ENCODE measurements around the gene MSRB3. TPM values are rescaled to one million over a fixed set of nuclear protein-coding genes. Genes with fewer than 3 reads are reported as not detected.

Gene MSRB3
- total RNA-seq, 1 donor from 2014 or later: 61.3 TPM

GRCh38 chr12:65504417-65504816 is 225.9 kb downstream of the MSRB3 start:
- Histone ChIP-seq H3K36me3 (no peaks in the 10 kb centered on the region), H3K27me3 (no peaks in the 10 kb centered on the region), H3K9me3 (no peaks in the 10 kb centered on the region), H3K4me3 (no peak overlapping the region), H3K27ac (no peak overlapping the region), H3K4me1 (peaks cover 12% of the 10 kb centered on the region)
- TF ChIP-seq, protein P1, sequence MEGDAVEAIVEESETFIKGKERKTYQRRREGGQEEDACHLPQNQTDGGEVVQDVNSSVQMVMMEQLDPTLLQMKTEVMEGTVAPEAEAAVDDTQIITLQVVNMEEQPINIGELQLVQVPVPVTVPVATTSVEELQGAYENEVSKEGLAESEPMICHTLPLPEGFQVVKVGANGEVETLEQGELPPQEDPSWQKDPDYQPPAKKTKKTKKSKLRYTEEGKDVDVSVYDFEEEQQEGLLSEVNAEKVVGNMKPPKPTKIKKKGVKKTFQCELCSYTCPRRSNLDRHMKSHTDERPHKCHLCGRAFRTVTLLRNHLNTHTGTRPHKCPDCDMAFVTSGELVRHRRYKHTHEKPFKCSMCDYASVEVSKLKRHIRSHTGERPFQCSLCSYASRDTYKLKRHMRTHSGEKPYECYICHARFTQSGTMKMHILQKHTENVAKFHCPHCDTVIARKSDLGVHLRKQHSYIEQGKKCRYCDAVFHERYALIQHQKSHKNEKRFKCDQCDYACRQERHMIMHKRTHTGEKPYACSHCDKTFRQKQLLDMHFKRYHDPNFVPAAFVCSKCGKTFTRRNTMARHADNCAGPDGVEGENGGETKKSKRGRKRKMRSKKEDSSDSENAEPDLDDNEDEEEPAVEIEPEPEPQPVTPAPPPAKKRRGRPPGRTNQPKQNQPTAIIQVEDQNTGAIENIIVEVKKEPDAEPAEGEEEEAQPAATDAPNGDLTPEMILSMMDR (IDR thresholded peaks at IDR 0.05): no peak
- ATAC-seq: no peak
- intact Hi-C loops (cut with DNase I): no loop called here
- DNase-seq: no peak

GRCh38 chr12:65505386-65506121 is 227.1 kb downstream of the MSRB3 start:
- H3K27ac ChIP-seq: no peak overlapping the region
- H3K36me3 ChIP-seq: no peaks in the 10 kb centered on the region
- no peaks in the 10 kb centered on the region for H3K27me3 ChIP-seq
- no peaks in the 10 kb centered on the region for H3K9me3 ChIP-seq
- ATAC-seq (no peak), DNase-seq (no peak)
- no peak overlapping the region for H3K4me3 ChIP-seq
- intact Hi-C loops (cut with DNase I): no loop called here
- H3K4me1 ChIP-seq: peaks cover 8% of the 10 kb centered on the region
- TF ChIP-seq, protein P1 (IDR thresholded peaks at IDR 0.05): no peak

DNA sequence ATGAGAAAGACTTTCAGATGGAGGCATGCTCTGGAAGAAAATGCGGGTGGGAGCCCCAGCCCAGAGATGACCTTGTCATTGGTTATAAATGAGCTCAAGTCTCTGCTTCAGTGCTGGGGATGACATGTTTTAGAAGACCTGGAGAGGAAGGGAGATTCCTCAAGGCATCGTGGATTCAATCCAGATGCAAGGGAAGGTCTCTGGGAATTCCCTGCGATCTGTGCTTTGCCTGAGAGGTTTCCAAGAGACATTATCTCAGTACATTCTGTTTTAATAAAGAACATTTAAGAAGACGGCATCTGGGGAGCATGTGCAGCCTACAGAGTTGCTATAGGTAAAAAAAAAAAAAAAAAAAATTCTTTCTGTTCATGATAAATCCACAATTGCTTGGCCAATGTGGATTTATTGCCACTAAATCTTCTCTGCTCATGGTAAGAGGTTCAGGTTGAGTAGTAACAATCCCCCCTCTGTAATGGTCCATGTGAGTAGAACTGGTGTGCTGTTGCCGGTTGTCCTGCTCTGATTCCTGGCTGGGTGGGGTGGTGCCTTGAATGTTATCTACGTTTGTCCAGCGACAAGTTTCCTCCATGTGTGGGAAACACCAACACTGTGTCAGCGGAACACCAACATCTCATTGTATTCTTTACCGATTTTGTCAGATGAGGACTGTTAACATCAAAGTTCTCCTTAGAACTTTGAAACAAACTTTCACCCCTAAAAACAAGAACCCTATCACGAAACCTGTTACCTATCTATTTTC is 230.0 kb downstream of the MSRB3 start:
- Histone ChIP-seq H3K9me3 (no peaks in the 10 kb centered on the region), H3K36me3 (no peaks in the 10 kb centered on the region), H3K27ac (no peak overlapping the region), H3K4me1 (no peaks in the 10 kb centered on the region), H3K27me3 (no peaks in the 10 kb centered on the region), H3K4me3 (no peak overlapping the region)
- TF ChIP-seq, protein P1 (IDR thresholded peaks at IDR 0.05): no peak
- intact Hi-C loops (cut with DNase I): no loop called here
- ATAC-seq (no peak), DNase-seq (no peak)

GRCh38 chr12:65510007-65510406 is 231.5 kb downstream of the MSRB3 start:
- ATAC-seq (no peak), DNase-seq (no peak)
- intact Hi-C loops (cut with DNase I): no loop called here
- Histone ChIP-seq H3K4me3 (no peak overlapping the region), H3K4me1 (no peaks in the 10 kb centered on the region), H3K27me3 (no peaks in the 10 kb centered on the region), H3K9me3 (no peaks in the 10 kb centered on the region), H3K27ac (no peak overlapping the region), H3K36me3 (no peaks in the 10 kb centered on the region)
- TF ChIP-seq, protein P1 (IDR thresholded peaks at IDR 0.05): no peak

- Histone ChIP-seq H3K4me3 (no peak overlapping the region), H3K4me1 (no peaks in the 10 kb centered on the region), H3K9me3 (no peaks in the 10 kb centered on the region), H3K27ac (no peak overlapping the region), H3K36me3 (no peaks in the 10 kb centered on the region), H3K27me3 (no peaks in the 10 kb centered on the region)
- intact Hi-C loops (cut with DNase I): no loop called here
- DNase-seq: no peak
- TF ChIP-seq, protein P1 (IDR thresholded peaks at IDR 0.05): no peak
- ATAC-seq: no peak
These were observed 232.1 kb downstream of the MSRB3 start for GRCh38 chr12:65510584-65511050.

Data from upper lobe of right lung (tissue), 1 donor.